Inferior parietal cortex (tissue), 1 donor: ENCODE results near the gene GAP43.
A peak's percentile ranks its signal among the peaks of the same experiment; 100 is the strongest.
"Not testable (repeated sequence)": the region's sequence is repeated elsewhere in the genome, so short reads cannot be mapped to it uniquely, and the experiment has no call there.

Experiments
- DNase-seq: peaks from one replicate; pipeline ENCODE4 v3.0.0-alpha.2; 2016; ENCODE audit errors: extremely low spot score

The GAP43 gene

DNA sequence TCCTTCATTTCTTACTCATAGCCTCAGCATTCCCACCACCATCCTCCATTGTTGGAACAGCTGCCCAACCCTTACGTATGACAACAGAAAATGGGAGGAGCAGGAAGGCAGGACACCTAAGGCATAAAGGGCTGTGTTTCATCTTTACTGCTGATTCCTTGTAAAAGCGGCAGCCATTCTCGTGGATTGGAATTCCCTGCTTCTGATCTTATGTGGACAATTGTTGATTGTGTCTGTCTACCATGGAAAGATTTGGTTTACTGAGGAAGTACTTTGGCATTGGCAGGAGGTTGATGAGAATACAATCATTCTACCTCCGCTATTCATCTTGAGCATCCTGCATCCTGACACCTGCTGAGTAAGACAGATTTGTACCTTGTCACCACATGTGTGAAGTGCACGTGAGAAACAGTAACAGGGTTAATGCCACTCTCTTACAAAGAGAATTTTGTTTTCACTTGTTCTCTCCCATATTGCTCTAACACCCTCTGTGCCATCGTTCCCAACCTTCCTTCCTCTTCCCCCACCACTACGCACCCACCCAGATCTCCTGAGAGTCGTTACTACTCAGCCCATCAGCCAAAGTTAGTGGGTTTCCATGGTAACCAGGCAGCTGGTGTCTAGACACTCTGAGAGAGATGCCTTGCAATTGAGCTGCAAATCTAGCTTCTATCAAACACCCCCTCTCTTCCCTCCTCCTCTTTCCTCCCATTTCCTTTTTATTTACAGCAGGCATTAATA is 75.7 kb downstream of the GAP43 start:
- DNase-seq: peak; percentile 52

DNA sequence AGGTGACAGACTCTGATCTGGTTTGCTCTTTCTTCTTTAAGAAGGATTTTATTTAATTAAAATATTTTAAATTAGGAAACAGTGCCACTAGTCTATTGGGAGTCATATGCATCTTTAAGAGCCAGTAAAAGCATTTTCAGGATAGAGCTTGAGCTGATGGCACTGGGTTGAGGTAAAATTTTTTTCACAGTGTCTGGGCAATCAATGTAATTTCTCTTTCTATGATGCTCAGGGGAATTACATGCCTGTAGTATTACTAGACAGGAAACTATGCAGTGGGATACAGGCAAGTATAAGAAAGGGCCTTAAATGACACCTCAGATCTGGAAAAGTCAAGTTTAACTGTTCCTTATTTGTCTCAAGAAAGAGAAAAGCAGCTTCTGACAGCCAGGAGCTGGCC is 76.4 kb downstream of the GAP43 start:
- DNase-seq: no peak

DNA sequence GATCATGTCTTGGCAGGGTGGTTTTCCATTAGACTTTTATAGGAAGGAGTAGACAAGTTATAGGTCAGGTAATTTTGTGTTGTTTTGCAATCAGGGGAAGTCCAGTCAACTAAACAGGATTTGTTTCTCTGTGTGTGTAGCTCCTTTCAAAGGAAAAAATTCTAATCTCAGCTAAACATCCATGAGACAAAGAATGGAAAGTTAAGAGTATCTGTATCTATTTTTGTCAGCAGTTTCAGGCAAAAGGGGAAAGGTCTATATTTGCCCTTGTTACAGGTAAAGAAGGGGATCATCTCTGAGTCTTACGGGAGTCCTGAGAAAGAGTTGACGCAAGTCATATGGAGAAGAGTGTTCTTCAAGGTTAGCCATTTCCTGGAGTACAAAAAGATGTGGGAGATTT is 79.3 kb downstream of the GAP43 start:
- no peak for DNase-seq

DNA sequence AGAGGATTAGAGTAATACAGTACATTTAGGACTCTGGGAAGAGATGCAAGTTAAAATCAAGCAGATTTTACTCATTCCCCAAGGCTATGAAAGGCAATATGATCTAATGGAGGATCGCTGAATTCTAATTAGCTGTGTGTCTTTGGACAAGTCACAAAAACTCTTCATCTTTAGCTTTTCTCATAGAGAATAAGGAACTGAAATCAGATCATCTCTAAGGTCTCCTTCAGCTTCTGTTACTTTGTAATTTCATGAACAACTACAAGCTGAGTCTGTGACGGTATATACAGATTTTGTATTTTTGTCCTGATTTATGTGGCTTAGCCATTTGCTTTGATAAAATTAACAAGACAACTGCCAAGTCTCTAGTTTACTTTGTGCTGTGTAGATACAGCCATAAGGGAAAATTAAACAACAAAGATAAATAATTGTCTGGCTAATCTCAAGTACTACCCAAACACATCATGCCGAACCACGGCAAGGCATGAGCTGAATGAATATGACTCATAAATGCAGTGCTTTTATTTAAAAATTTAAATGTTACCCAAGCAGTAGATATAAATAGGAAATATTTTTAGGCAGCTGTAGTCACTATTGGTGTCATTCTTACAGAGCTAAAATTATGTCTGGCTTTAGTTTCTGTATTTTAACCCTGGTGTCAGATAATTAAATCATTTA is 81.5 kb downstream of the GAP43 start:
- no peak for DNase-seq

DNA sequence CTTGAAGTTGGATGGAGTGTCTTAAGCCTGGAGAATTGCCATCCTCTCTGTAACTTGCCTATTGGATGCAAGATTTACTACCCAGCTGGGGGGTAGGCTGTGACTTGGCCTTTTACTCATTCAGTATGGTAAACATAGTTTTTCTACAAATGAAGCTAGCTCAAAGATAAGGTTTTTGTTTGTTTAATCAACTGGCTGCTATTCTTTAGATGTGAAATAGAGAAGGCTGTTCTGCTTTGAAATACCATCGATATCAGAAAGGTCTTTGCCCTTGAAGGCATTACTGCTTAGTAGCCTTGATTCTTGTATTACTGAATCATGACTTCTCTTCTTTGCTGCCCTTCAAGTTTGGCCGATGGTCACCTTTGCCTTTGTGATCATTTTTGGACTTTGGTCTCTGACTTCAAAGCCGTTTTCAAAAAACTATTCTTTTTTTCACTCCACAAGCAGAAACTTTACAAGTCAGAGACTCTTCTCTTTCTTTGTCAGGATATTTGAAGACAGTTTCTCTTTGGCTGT is 83.1 kb downstream of the GAP43 start:
- no peak for DNase-seq

DNA sequence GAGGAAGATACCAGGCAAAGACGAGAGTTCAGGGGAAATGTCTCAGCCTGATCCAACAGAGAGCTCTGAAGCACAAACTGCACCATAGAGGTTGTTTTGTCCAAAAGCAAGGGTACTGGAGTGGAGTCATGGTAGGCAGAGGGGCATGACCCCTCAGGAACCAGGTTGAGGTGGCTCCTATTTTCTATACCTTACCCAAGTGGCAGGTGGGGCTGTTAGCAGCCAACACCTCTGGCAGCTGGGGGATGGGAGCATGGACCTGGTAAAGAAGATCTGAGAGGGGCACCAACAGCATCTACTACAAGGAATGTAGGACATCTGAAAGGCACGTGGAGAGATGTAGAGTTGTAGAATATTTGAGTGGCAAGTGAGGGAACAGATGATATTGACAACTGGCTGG is 85.2 kb downstream of the GAP43 start:
- DNase-seq: no peak

DNA sequence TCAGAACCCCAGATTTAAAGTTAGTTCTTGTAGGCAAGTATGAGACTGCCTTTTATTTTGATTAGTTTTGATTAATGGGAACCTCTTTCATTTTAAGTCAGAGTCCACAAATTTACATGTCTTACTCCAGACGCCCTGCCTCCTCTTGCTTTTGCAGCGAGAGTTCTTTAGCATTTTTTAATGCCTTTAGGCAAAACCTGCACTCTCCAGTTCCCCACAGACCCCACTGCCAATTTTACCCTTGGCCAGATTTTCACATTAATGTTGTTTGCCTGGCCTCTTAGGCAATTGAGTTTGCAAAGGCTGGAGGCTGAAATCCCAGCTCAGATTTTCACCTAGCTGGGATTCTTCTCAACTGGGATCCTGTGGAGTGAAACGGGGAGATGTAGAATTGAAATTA is 85.8 kb downstream of the GAP43 start:
- DNase-seq: no peak

DNA sequence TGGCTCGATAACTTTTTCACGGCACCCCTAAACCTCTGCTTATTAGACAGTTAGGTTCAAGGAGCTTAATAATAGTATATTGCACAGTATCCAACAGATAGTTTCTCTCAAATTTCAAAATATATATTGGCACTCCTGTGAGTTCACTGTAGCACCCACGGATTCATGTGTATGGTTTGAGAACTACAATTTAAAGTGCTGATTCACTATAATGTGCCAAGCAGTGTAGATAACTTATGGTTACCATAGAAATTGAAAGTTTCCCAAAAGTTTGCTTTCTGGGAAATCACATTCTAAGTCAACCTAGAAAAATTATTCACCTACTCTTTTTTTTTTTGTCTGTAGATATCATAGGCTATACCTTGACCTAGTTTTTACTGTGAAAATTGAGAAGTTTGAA is 86.6 kb downstream of the GAP43 start:
- DNase-seq: no peak

DNA sequence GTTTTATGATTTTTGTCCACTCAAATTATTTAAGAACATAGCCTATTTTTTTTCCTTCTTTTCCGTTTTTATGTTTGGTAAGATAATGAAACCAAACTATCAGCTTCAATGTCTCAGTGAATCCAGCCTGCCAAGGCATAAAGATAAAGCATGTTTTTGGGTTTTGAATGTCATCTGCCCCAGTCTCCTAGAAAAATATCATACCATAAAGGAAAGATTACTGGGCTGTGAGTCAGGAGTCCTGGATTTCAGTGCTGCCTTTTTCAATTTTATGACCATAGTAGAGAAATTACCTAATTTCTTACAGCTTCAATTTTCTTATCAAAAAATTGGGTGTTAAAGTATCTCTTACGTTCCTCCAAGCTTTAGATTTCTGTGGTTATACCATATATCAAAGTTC is 87.5 kb downstream of the GAP43 start:
- DNase-seq: no peak

DNA sequence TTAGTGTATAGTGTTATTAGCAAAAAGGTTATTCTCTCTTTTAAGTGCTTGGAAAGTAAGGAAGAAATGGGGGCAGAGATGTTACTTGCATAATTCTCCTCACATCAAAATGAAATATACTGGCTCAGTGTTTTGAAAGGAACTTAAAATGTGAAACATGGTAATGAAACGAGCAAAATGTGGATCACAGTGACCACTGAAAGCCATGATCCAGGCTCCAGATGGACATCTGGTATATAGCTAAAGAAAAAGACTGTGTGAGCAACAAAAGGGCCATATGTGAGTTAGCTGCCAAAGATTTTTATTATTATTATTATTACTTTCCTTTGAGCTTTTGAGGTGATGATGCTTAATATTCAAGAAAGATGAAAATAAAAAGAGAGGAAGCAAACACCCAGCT is 89.6 kb downstream of the GAP43 start:
- DNase-seq: no peak

DNA sequence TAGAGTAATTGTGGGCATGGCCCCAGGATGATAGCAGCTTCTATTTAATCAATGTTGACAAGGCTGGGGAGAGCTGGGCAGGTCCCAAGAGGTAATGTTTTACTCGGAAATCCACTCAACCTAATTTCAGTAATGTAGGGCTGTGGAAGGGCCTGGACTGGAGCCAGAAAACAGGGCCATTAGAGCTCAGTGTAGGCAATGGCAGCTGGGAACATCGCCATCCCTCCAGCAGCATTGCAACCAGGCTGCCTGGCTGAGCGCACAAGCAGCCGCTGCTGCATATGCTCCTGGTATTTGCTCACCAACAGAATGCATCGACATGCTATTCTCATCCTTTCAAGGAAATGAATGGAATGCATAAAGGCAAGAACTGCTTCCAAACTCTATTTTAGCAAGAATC is 90.0 kb downstream of the GAP43 start:
- DNase-seq: no peak

DNA sequence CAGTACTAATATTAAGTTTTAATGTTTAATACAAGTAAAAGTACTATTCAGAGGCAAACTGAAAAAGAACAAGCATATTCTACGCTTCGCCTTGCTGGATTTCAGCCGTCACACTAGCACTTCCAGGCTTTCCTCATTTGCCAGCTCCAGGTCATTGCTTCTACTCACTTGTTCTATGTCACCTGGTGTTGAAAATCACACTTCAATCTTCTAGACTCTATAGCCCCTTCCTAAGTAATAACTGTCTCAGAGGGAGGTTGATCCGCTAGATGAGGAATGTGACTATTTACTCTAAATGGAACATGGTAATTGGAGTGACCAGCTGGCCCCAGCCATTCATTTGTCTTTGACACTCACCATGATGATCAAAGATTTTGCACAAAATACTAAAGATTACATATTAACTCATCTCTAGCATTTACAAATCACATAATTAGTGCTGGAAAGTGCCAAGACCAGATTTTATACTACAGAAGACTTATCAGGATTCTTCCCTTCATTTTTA is 92.0 kb downstream of the GAP43 start:
- DNase-seq: no peak

DNA sequence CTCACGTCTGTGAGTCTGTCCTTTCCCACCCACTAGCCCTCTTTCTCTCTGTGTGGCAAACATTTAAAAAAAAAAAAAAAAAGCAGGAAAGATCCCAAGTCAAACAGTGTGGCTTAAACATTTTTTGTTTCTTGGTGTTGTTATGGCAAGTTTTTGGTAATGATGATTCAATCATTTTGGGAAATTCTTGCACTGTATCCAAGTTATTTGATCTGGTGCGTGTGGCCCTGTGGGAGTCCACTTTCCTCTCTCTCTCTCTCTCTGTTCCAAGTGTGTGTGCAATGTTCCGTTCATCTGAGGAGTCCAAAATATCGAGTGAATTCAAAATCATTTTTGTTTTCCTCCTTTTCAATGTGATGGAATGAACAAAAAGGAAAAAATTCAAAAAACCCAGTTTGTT is 97.7 kb downstream of the GAP43 start:
- no peak for DNase-seq

DNA sequence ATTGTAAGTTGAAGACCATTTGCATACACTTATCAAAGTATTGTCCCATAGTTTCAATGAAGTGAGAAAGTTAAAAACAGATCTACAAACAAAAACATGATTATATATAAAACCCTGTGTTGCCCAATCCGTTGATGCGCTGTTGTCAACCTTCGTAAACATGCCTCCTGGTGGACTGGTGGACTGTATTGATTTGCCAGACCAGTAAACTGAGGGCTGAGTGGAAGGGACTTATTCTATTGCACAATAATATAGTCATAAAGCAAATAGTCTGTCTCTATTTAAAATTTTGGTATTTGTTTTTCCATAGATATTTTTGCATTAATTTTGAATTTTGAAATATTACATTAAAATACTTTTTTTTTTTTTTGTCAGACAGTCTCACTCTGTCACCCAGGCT is 102.5 kb downstream of the GAP43 start:
- no peak for DNase-seq

DNA sequence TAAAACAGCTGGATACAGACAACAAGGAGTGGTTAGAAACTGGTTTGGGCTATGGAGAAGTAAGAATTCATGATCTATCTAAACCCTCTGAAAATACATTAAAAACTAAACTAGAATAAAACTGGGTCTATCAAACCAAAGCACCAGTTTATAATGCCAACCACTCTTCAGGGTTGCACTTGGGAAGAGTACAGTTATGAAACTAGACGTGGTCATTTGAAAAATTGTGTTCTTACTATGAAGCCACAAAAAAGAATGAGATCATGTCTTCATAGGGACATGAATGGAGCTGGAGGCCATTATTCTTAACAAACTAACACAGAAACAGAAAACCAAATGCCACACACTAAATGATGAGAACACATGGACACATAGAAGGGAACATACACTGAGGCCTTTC is 103.8 kb downstream of the GAP43 start:
- DNase-seq: no peak

DNA sequence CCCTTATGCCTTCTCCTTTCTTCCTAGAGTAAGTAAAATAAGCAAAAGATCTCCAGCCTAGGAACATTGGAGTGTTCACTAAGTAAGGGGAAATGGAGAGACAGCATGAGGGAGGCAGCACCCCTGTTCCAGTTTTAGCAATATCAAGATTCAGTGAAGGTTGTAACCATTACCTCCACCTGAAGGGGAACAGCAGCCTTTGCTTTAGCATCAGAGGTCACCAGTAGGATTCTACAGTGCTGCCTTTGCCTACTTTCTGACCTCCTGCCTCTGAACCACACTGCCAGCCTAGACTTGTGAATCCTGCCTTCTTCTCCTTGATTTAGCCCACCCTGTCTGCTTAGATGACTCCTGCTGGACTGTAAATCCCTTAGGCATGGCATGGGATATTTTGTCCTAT is 104.7 kb downstream of the GAP43 start:
- no peak for DNase-seq

DNA sequence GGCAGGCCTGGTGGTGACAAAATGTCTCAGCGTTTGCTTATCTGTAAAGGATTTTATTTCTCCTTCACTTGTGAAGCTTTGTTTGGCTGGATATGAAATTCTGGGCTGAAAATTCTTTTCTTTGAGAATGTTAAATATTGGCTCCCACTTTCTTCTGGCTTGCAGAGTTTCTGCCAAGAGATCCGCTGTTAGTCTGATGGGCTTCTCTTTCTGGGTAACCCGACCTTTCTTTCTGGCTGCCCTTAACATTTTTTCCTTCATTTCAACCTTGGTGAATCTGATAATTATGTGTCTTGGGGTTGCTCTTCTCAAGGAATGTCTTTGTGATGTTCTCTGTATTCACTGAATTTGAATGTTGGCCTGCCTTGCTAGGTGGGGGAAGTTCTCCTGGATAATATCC is 113.0 kb downstream of the GAP43 start:
- DNase-seq: not testable (repeated sequence)

DNA sequence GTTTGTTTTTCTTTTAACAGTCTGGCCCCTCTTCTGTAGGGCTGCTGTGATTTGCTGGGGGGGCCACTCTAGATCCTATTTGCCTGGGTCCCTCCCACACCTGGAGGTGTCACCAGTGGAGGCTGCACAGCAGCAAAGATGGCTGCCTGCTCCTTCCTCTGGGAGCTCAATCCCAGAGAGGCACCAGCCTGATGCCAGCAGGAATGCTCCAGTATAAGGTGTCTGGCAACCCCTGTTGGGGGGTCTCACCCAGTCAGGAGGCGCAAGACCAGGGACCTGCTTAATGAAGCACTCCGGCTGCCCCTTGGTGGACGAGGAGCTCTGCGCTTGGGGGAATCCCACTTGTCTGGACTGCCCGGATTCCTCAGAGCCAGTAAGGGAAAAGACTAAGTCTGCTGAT is 118.3 kb downstream of the GAP43 start:
- DNase-seq: no peak

DNA sequence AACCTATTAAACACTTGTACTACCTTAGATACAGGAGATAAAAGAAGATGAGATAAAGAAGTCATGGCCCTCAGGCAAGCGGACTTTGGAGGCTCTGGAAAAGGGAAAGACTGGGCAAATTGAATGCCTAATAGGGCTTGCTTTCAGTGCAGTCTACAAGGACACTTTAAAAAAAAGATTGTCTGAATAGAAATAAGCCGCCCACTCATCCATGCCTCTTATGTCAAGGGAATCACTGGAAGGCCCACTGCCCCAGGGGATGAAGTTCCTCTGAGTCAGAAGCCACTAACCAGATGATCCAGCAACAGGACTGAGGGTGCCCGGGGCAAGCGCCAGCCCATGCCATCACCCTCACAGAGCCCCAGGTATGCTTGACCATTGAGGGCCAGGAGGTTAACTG is 121.2 kb downstream of the GAP43 start:
- DNase-seq: not testable (repeated sequence)

DNA sequence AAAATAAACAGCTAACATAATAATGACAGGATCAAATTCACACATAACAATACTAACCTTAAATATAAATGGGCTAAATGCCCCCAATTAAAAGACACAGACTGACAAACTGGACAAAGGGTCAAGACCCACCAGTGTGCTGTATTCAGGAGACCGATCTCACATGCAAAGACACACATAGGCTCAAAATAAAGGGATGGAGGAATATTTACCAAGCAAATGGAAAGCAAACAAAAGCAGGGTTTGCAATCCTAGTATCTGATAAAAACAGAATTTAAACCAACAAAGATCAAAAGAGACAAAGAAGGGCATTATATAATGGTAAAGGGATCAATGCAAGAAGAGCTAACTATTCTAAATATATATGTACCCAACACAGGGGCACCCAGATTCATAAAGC is 129.7 kb downstream of the GAP43 start:
- DNase-seq: not testable (repeated sequence)

DNA sequence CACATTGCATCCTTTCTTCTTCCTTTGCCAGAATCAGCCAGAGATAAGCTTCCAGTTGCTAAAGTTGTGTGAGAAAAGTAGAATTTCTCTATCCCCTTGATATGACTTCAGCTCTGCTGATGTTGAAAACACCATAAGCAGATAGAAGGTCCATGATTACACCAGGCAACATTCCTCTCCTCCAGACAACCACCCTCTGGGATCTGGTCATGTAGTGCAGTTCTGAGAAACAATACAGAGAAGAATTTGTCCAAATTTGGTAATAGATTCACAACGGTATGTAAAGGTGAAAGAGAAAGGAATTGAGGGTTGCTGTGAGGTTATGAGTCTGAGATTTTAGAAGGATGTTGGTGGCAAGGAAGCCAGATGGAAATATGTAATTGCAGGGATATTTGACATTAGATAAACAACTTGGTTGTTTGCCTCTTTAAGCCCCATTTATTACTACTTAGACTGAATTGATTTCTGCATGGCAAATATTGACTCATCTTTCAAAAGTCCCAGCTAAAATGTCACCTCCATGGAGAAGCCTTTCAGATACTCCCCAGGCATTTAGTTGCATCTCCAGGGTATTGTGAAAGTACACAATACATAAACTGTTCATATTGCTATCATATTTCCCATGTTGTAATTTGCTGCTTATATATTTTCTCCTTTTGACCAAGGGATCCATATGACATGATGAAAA is 134.9 kb downstream of the GAP43 start:
- no peak for DNase-seq

DNA sequence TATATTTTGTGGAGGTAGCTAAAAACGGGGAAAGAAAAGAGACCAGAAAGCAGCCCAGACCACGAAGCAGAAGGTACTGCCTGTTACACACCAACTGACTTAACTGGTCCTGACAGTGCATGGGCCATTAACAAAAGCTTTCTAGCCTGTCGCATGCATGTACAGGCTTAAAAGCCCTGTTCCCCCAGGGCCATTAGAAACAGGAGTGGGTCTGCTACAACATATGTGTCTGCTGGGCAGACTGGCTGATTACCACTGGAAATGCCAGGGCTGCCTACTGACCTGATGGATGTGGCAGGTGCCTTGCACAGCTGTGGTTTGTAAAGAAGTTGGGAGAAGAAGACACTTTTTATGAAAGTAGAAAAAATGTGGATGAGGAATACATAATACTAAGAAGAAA is 137.4 kb downstream of the GAP43 start:
- DNase-seq: no peak

DNA sequence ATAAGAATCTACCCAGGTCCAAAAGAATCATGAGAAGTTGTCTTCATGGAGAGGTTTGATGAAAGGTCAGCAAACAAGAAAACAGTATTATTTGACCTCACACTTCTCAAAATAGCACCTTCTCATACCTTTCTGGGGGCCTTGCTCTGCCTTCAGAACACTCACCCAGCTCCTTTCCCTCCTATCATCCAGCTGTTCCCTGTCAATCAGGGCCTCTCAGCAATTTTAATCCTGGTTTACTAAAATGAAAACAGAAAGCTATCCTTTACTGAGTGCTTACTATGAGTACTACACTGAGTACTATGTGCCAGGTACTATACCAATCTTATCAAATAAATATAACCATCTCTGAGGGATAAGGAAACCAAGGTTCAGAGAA is 138.6 kb downstream of the GAP43 start:
- DNase-seq: no peak
